Esophagus (tissue), 2 donors: ENCODE measurements around the gene PRKCG. TPM values are rescaled to one million over a fixed set of nuclear protein-coding genes. Genes with fewer than 3 reads are reported as not detected.
A peak's percentile ranks its signal among the peaks of the same experiment; 100 is the strongest.
"Not testable (repeated sequence)": the region's sequence is repeated elsewhere in the genome, so short reads cannot be mapped to it uniquely, and the experiment has no call there.

ENCODE experiments used
- H3K27ac ChIP-seq, 2 donors: one replicate each; pipeline ENCODE4 v1.5.1; 2013; ENCODE audit warnings: low read depth in 2 of 2, mild to moderate bottlenecking in 2 of 2, inconsistent platforms in 1 of 2, low read length in 1 of 2, moderate library complexity in 1 of 2
- H3K27me3 ChIP-seq, 2 donors: one replicate each; pipeline ENCODE4 v1.6.1; 2013; ENCODE audit warnings: low read length in 2 of 2, control low read depth in 1 of 2, mild to moderate bottlenecking in 1 of 2; ENCODE audit not compliant: insufficient read depth in 2 of 2, control insufficient read depth in 1 of 2
- H3K36me3 ChIP-seq, 2 donors: one replicate each; pipeline ENCODE4 v1.6.1; 2013; ENCODE audit warnings: low read length in 1 of 2; ENCODE audit not compliant: control insufficient read depth in 2 of 2, insufficient read depth in 2 of 2
- H3K4me1 ChIP-seq, 2 donors: one replicate each; pipeline ENCODE4 v1.6.1; 2013; ENCODE audit warnings: low read length in 1 of 2; ENCODE audit not compliant: control insufficient read depth in 2 of 2, insufficient read depth in 2 of 2
- H3K4me3 ChIP-seq, 2 donors: one replicate each; pipeline ENCODE4 v1.5.1; 2013; ENCODE audit warnings: low read length in 2 of 2, mild to moderate bottlenecking in 2 of 2, low read depth in 1 of 2, moderate library complexity in 1 of 2
- H3K9me3 ChIP-seq, 2 donors: one replicate each; pipeline ENCODE4 v1.6.1; 2013; ENCODE audit warnings: mild to moderate bottlenecking in 2 of 2, low read depth in 1 of 2, low read length in 1 of 2, moderate library complexity in 1 of 2; ENCODE audit not compliant: control insufficient read depth in 2 of 2, insufficient read depth in 1 of 2
- WGBS, 2 donors: extraction: QIAGEN DNeasy Blood & Tissue Kit; methylation state at CpG; one replicate each; pipeline ENCODE4 v1.1.7; 2013; 5-methylcytosine and 5-hydroxymethylcytosine counted together
- polyA plus RNA-seq, 2 donors: library from polyadenylated mRNA; stranded (reverse); fragments of 200-250 nt; gene quantifications; one replicate each; pipeline ENCODE4 v1.2.3, GENCODE V29; 2013
- donor health status: healthy with polysubstance abuse.
- donor health status: Bipolar disorder and iron deficiency.

PRKCG gene
- polyA plus RNA-seq, 2 donors = 0.01 TPM; not detected in 1

GRCh38 chr19:53864308-53864836 is 17.6 kb upstream of the PRKCG start:
- peaks cover 0 to 5% of the 10 kb centered on the region in 2 donors for H3K4me1 ChIP-seq
- no peak overlapping the region for H3K4me3 ChIP-seq
- 55 to 73% methylated on average over 6 of the region's 6 CpGs for WGBS, 2 donors
- no peaks in the 10 kb centered on the region for H3K9me3 ChIP-seq
- no peak overlapping the region for H3K27ac ChIP-seq
- H3K27me3 ChIP-seq = no peaks in the 10 kb centered on the region
- no peaks in the 10 kb centered on the region for H3K36me3 ChIP-seq

GRCh38 chr19:53865523-53865917 is 16.5 kb upstream of the PRKCG start:
- Histone ChIP-seq H3K4me3 (no peak overlapping the region), H3K4me1 (peaks cover 0 to 5% of the 10 kb centered on the region in 2 donors), H3K27me3 (no peaks in the 10 kb centered on the region), H3K9me3 (no peaks in the 10 kb centered on the region), H3K27ac (peak overlapping the region in 1 of 2 donors; percentile 96), H3K36me3 (no peaks in the 10 kb centered on the region)
- WGBS, 2 donors = 50 to 54% methylated on average over 9 of the region's 9 CpGs

GRCh38 chr19:53865918-53866864 is 15.8 kb upstream of the PRKCG start:
- Histone ChIP-seq H3K4me3 (peak overlapping the region in 1 of 2 donors; percentile 30), H3K4me1 (peaks cover 0 to 5% of the 10 kb centered on the region in 2 donors)

GRCh38 chr19:53866865-53867224 is 15.2 kb upstream of the PRKCG start:
- no peaks in the 10 kb centered on the region for H3K27me3 ChIP-seq
- no peaks in the 10 kb centered on the region for H3K9me3 ChIP-seq
- no peaks in the 10 kb centered on the region for H3K36me3 ChIP-seq
- peak overlapping the region; percentile 37 to 57 for H3K4me3 ChIP-seq
- peaks cover 0 to 5% of the 10 kb centered on the region in 2 donors for H3K4me1 ChIP-seq
- H3K27ac ChIP-seq = peak overlapping the region; percentile 94 to 96
- 16 to 28% methylated on average over 14 of the region's 14 CpGs for WGBS, 2 donors

More at GRCh38 chr19:53865918-53866864, 15.8 kb upstream of the PRKCG start:
- H3K9me3 ChIP-seq = no peaks in the 10 kb centered on the region
- H3K27me3 ChIP-seq = no peaks in the 10 kb centered on the region
- 3 to 6% methylated on average over 50 of the region's 50 CpGs for WGBS, 2 donors
- no peaks in the 10 kb centered on the region for H3K36me3 ChIP-seq
- peak overlapping the region; percentile 94 to 96 for H3K27ac ChIP-seq

GRCh38 chr19:53867225-53868090 is 14.5 kb upstream of the PRKCG start, which contains the start of gene MYADM:
Gene MYADM (plus strand): TSS chr19:53867883. CDS start chr19:53873530, 5,647 bp downstream.
- WGBS, 2 donors = 2 to 3% methylated on average over 27 to 37 of the region's 37 CpGs
- Histone ChIP-seq H3K4me1 (peaks cover 0 to 5% of the 10 kb centered on the region in 2 donors), H3K36me3 (no peaks in the 10 kb centered on the region), H3K4me3 (peak within 1 kb of the TSS; percentile 57 to 66), H3K27me3 (no peaks in the 10 kb centered on the region), H3K27ac (peak within 1 kb of the TSS; percentile 94 to 96), H3K9me3 (no peaks in the 10 kb centered on the region)

- Histone ChIP-seq H3K4me1 (peaks cover 0 to 5% of the 10 kb centered on the region in 2 donors), H3K36me3 (no peaks in the 10 kb centered on the region), H3K27ac (peak overlapping the region; percentile 79 to 89), H3K27me3 (no peaks in the 10 kb centered on the region), H3K9me3 (no peaks in the 10 kb centered on the region), H3K4me3 (peak overlapping the region; percentile 57 to 66)
- WGBS, 2 donors = 0 to 1% methylated on average over 32 to 35 of the region's 37 CpGs
These were observed 13.7 kb upstream of the PRKCG start for GRCh38 chr19:53868091-53868891.

- H3K27ac ChIP-seq = peak overlapping the region; percentile 79 to 89
- H3K36me3 ChIP-seq = peaks cover 0 to 6% of the 10 kb centered on the region in 2 donors
- no peaks in the 10 kb centered on the region for H3K9me3 ChIP-seq
- H3K27me3 ChIP-seq = no peaks in the 10 kb centered on the region
- peak overlapping the region; percentile 57 to 66 for H3K4me3 ChIP-seq
- WGBS, 2 donors = 0 to 1% methylated on average over 51 to 75 of the region's 75 CpGs
- H3K4me1 ChIP-seq = peaks cover 0 to 5% of the 10 kb centered on the region in 2 donors
These were observed 12.8 kb upstream of the PRKCG start for GRCh38 chr19:53868892-53869804.

GRCh38 chr19:53869805-53870484 is 12.1 kb upstream of the PRKCG start:
- H3K36me3 ChIP-seq, H3K4me1 ChIP-seq, H3K27me3 ChIP-seq, H3K9me3 ChIP-seq: not testable (repeated sequence)
- Histone ChIP-seq H3K27ac (peak overlapping the region; percentile 20 to 89), H3K4me3 (peak overlapping the region; percentile 57 to 66)
- WGBS, 2 donors = 4 to 5% methylated on average over 22 to 24 of the region's 24 CpGs
